ENCODE data around the gene SLC44A4.
"Not testable (repeated sequence)": the region's sequence is repeated elsewhere in the genome, so short reads cannot be mapped to it uniquely, and the experiment has no call there.

SLC44A4 gene

GRCh38 chr6:31878726-31879125, at the start of gene SLC44A4:
Gene SLC44A4, minus strand, starts transcription at chr6:31878997. Its CDS starts 17 bp downstream, at chr6:31878980.
- DNase-seq = no peak

GRCh38 chr6:31928672-31928939, 49.8 kb upstream of the SLC44A4 start:
- DNase-seq = no peak

GRCh38 chr6:31927863-31928671, 49.3 kb upstream of the SLC44A4 start:
- DNase-seq = no peak

- no peak for DNase-seq
Observed at GRCh38 chr6:31927242-31927862, 48.6 kb upstream of the SLC44A4 start, which contains the start of gene C2. Gene C2, plus strand, starts transcription at chr6:31927717. Its CDS starts 36 bp downstream, at chr6:31927753.

DNA sequence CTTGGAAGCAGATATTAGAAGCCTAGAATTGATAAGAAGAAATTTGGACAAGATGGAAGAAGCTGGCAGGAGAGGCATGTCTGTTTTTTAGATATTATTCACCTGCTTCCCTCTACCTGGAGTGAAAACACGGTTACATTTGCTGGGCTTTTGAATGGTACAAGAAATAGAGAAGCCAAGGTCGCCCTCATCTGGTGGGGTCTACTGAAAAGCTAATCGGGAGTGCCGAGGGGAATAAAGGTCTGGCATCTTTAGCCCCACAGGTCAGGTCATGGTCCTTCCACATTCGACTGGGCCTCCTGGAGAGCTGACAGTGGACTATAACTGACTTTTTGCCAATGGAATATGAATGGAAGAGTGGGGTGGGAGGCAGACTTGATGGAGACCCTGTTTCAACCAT, 44.1 kb upstream of the SLC44A4 start:
- DNase-seq = no peak

- no peak for DNase-seq
Observed at GRCh38 chr6:31920811-31921210, 42.0 kb upstream of the SLC44A4 start.

GRCh38 chr6:31919624-31920303, 41.0 kb upstream of the SLC44A4 start:
- no peak for DNase-seq

DNA sequence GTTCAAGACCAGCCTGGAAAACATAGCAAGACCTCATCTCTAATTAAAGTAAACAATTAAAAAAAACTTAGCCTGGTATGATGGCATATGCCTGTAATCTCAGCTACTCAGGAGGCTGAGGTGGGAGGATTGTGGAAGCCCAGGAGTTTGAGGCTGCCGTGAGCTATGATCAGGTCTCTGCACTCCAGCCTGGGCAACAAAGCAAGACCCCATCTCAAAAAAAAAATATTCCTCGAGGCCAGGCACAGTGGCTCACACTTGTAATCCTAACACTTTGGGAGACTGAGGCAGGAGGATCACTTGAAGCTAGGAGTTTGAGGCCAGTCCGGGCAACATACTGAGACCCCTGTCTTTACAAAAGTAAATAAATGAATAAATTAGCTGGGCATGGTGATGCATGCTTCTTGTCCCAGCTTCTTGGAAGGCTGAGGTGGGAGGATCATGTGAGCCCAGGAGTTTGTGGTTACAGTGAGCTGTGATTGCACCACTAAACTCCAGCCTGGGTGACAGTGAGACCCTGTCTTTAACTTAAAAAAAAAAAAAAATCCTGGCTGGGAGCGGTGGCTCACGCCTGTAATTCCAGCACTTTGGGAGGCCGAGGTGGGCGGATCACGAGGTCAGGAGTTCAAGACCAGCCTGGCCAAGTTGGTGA, 39.4 kb upstream of the SLC44A4 start:
- DNase-seq = no peak

- no peak for DNase-seq
Observed at GRCh38 chr6:31915756-31916155, 37.0 kb upstream of the SLC44A4 start.

- no peak for DNase-seq
Observed at GRCh38 chr6:31915351-31915750, 36.6 kb upstream of the SLC44A4 start.

DNA sequence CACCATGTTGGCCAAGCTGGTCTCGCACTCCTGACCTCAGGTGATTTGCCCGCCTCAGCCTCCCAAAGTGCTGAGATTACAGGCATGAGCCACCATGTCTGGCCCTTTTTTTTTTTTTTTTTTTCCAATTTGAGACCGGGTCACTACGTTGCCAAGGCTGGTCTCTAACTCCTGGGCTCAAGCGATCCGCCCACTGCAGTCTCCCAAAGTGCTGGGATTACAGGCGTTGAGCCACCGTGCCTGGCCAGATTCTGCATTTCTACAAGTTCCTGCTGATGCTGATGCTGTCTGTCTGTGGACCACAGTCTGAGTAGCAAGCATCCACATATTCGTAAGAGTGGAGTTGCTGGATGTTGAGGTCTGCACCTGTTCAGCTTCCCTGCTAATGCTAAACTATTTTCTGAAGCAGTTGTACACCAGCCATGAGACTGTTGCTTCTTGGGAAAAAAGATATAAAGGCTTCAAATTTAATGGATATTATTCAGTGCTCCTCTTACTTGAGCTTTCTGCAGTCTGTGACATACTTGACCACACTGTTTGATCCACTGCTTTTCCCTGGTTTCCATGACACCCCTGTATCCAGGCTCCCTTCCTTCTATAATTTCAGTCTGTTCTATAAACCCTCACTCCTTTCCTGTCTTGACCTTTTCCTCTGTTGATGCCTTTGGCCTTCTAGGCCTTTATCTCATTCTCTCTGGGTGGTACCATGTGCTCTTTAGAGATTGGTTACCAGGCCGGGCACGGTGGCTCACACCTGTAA, 33.2 kb upstream of the SLC44A4 start:
- DNase-seq = no peak

DNA sequence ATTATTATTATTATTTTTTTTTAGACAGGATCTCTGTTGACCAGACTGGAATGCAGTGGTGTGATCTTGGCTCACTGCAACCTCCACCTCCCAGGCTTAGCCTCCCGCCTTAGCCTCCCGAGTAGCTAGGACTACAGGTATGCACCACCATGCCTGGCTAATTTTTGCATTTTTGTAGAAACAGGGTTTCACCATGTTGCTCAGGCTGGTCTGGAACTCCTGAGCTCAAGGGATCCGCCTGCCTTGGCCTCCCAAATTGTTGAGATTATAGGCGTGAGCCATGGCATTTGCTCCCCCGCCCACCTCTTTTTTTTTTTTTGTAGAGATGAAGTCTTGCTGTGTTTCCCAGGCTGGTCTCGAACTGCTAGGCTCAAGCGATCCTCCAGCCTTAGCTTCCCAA, 30.5 kb upstream of the SLC44A4 start:
- not testable (repeated sequence) for DNase-seq

DNA sequence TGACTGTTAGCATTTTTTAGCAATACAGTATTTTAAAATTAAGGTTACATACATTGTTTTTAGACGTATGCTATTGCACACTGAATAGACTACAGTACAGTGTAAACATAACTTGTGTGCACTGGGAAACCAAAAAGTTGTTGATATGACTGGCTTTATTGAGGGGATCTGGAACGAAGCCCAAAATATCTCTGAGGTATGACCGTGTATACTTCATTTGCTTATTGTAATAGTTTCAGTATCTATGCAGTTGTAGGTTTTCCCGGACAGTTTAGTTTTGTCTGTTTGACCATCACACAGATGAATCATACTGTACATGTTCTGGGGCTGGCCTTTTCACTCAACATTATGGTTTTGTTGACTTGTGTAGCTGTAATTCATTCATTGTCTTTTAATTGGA, 30.0 kb upstream of the SLC44A4 start:
- peak; percentile 67 for DNase-seq

DNA sequence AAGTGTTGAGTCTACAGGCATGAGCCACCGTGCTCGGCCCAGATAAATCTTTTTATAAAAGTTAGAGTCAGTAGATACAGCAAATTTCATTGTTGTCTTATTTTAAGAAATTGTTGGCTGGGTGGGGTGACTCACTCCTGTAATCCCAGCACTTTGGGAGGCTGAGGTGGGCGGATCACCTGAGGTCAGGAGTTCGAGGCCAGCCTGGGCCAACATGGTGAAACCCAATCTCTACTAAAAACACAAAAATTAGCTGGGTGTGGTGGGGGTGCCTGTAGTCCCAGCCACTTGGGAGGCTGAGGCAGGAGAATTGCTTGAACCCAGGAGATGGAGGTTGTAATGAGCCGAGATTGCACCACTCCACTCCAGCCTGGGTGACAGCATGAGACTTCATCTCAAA, 29.5 kb upstream of the SLC44A4 start:
- DNase-seq = not testable (repeated sequence)

GRCh38 chr6:31907158-31907813, 28.5 kb upstream of the SLC44A4 start:
- DNase-seq = peak; percentile 36

GRCh38 chr6:31906727-31907126, 27.9 kb upstream of the SLC44A4 start:
- DNase-seq = not testable (repeated sequence)

DNA sequence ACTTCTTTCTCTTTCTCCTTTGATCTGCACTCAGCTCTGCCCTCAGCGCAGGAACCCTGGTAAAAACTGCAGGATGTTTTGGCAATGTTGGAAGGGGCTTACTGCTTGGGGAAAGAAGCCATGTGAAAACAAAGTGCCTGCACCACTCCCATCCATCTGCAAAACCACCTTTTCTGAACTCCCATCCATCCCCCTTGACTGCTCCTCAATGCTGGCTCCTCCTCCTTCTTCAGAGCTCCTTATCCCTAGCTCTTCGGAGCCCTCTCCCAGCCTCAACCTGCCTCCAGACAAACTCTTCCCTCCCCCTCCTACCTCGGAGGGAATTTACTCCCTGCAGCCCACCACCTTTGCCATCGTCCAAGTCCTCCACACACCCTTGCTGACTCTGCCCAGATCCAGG, 27.3 kb upstream of the SLC44A4 start:
- DNase-seq = no peak

GRCh38 chr6:31905041-31905440, 26.2 kb upstream of the SLC44A4 start:
- no peak for DNase-seq

GRCh38 chr6:31903957-31904356, 25.2 kb upstream of the SLC44A4 start:
- DNase-seq = no peak

GRCh38 chr6:31901953-31902643, 23.3 kb upstream of the SLC44A4 start, which contains the start of gene ZBTB12:
Gene ZBTB12, minus strand, starts transcription at chr6:31902086. Its CDS starts 781 bp downstream, at chr6:31901305.
- peak; percentile 88 for DNase-seq

GRCh38 chr6:31901415-31901952, 22.7 kb upstream of the SLC44A4 start:
- DNase-seq = peak; percentile 61

Data from activated CD4-positive, alpha-beta T cell treated with anti-CD3 and anti-CD28 coated beads, Interleukin-2, amount 50 U/mL, for 16 hours (primary cell).